C4-2B (cell line): ENCODE measurements around the gene CLIC2.

Experiments used
- H3K27ac ChIP-seq: fragments of 450-650 bp; 2 replicates; pipeline ENCODE4 v1.5.1; 2017
- ZFX ChIP-seq: fragments of 450-650 bp; IDR thresholded peaks from 2 replicates; pipeline ENCODE4 v1.6.1; 2017
- TF ChIP-seq, protein P1 (sequence below): fragments of 450-650 bp; conservative IDR thresholded peaks from 2 replicates; pipeline ENCODE4 v1.5.1; 2017; ENCODE audit warnings: mild to moderate bottlenecking

CLIC2 gene

DNA sequence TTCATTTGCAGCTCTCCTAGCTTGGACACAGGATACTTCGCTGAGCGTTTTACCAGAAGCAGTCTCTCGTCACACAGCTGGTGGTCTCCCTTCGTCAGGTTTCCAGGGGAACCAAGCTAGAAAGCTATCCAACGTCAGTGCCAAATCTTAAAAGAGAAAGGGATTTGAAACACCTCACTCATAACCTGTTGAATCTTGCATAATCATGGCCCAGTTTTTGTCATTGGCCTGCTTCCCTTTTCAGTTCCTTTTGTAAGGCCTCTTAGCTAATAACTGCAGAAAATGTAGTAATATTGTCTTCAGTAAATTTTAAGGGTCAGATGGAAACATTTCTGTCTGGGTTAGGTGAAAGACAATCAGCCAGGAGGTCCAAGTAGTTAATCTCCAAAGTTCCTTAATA lies 92.1 kb downstream of the CLIC2 start:
- TF ChIP-seq ZFX, result no peak
- TF ChIP-seq, protein P1, sequence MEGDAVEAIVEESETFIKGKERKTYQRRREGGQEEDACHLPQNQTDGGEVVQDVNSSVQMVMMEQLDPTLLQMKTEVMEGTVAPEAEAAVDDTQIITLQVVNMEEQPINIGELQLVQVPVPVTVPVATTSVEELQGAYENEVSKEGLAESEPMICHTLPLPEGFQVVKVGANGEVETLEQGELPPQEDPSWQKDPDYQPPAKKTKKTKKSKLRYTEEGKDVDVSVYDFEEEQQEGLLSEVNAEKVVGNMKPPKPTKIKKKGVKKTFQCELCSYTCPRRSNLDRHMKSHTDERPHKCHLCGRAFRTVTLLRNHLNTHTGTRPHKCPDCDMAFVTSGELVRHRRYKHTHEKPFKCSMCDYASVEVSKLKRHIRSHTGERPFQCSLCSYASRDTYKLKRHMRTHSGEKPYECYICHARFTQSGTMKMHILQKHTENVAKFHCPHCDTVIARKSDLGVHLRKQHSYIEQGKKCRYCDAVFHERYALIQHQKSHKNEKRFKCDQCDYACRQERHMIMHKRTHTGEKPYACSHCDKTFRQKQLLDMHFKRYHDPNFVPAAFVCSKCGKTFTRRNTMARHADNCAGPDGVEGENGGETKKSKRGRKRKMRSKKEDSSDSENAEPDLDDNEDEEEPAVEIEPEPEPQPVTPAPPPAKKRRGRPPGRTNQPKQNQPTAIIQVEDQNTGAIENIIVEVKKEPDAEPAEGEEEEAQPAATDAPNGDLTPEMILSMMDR, result no peak

GRCh38 chrX:155237719-155238118 lies 96.7 kb downstream of the CLIC2 start:
- no peak for TF ChIP-seq ZFX
- TF ChIP-seq, protein P1, result no peak

More for the DNA sequence above, 92.1 kb downstream of the CLIC2 start:
- no peak overlapping the region for H3K27ac ChIP-seq

DNA sequence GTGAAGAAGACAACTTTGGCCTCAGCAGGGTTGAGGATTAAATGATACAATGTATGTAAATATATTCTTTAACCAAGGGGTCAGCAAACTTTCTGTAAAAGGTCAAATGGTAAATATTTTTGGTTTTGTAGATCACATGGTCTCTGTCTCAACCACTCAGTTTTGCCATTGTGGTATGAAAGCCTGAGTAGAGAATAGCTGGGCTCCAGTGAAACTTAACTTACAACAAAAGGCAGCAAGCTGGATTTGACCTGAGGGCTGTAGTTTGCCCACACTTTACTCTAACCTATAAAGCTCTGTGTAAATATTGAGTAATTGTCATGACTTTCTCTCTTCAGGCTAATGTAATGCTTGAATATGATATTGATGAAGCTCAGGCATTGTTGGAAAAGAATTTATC lies 98.5 kb downstream of the CLIC2 start:
- TF ChIP-seq ZFX, result no peak
- TF ChIP-seq, protein P1, result no peak
- H3K27ac ChIP-seq, result no peak overlapping the region

More at GRCh38 chrX:155237719-155238118, 96.7 kb downstream of the CLIC2 start:
- no peak overlapping the region for H3K27ac ChIP-seq

DNA sequence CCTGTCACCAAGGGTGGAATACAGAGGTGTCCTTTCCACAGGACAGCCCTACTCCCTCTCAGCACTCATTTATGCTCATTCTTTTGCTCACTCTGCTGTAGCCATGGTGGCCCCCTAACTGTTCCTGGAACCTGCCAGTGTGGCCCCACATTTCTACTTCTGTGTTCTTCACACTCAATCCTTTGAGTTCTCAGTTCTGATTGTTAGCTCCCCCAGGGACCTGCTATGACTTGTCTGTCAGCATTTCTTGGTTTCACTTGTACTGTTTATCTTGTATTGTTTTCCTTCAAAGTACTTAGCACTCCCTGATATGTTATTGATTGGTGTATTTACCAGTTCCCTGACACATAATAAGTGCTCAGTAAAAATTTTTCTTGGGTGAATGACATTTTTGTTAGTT lies 103.3 kb downstream of the CLIC2 start:
- TF ChIP-seq ZFX, result no peak
- TF ChIP-seq, protein P1, result no peak
- H3K27ac ChIP-seq, result no peak overlapping the region
